GM20000 (cell line): ENCODE results near the gene LRRC27.

Experiments used
- DNase-seq: peaks from one replicate; pipeline ENCODE4 v3.0.0; 2012; ENCODE audit warnings: low spot score
- CTCF ChIP-seq: IDR thresholded peaks from 2 replicates; pipeline ENCODE4 v1.5.1; 2012; ENCODE audit warnings: mild to moderate bottlenecking, control low read depth; ENCODE audit errors: extremely low read depth, missing control alignments

LRRC27 gene

DNA sequence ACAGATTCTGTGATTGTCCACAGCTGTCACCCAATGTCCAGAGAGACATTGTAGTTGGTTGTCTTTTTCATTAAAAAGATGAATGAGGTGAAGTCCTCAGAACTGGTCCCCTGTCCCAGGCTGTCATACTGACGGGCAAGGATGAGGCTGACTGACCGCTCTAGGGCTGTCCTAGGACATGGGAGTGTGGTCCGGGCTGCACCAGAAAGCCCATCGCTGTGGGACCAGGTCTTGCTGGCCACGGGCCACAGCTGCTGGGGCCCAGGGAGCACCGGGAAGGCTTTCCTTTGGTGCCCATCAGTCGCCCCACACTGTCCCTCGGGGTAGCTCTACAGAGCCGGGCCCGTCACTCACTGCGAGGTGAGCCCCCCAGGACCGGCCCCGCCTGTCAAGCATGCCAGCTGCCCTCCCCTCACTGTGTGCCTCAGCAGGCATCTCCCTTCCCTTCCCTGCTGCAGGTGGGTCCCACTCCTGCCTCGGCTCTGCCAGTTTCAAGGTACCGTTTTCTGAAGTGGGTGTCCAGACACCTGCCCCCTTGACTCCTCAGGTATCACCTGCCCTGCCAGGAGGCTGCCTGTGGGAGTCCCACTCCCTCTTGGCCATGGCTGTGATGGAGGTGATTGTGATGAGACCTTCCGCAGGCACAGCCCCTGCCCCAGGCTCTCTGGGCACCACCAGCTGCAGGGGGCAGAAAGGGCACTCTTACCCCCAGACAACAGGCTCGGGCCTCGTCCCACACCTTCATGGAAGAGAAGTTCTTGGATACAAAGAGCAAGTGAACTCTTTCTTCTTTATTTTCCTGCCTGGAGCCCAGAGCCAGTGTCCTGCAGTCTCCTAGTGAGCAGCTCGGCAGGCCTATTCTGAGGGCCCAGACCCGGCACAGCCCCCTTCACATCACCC, 21.7 kb downstream of the LRRC27 start:
- no peak for DNase-seq
- TF ChIP-seq CTCF: no peak

- DNase-seq: no peak
- TF ChIP-seq CTCF: no peak
These were observed 22.5 kb downstream of the LRRC27 start for GRCh38 chr10:132354356-132355094.

- no peak for TF ChIP-seq CTCF
- no peak for DNase-seq
These were observed 23.3 kb downstream of the LRRC27 start for GRCh38 chr10:132355297-132355696.

GRCh38 chr10:132355754-132356153, 23.8 kb downstream of the LRRC27 start:
- DNase-seq: no peak
- TF ChIP-seq CTCF: no peak

GRCh38 chr10:132356621-132357195, 24.7 kb downstream of the LRRC27 start:
- TF ChIP-seq CTCF: no peak
- no peak for DNase-seq

DNA sequence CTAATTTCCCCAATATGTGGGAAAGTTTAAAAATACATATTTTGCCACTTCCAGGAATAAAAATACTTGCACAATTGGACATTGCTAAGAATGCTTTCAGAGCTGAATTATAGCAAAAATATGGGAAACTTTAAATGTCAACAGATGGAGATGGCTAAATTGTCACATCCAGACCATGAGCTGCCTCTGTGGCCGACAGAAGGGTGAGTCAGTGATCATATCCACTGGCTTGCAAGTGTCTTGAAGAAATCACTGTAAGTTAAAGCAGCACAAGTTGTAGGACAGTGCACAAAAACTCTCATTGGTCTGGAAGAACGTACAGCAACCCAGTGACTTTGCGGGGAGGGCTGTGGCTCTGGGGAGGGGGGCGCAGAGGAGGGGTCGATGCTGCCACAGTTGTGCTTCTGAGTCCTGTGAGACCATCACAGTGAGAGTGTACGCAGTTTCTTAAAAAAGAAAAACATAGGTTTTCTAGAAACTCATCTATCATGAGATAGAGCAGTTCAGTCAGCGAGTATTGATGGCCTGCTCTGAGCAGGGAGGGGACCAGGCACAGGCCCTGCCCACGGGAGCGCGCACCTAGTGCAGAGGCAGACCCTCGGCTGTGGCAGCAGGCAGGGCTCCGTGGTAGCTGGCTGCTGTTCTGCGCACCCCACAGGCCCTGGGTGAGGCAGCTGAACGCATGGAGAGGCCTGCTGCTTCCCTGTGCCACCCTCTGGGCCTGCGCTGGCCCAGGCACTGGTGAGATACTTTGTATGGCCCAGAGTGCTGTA, 25.5 kb downstream of the LRRC27 start:
- TF ChIP-seq CTCF: no peak
- DNase-seq: no peak
